DMS53 treated with DMSO at 0.1 percent for 48 hours (cell line): ENCODE results near the gene SKP1.

Experiments
- DNase-seq: peaks from one replicate; lab custom pipeline; 2025; ENCODE audit not compliant: unreplicated experiment; lab: John Stamatoyannopoulos, UW

The SKP1 gene

GRCh38 chr5:134130239-134130945, 46.4 kb downstream of the SKP1 start:
- DNase-seq: no peak

- DNase-seq: no peak
Observed at GRCh38 chr5:134129411-134130238, 47.1 kb downstream of the SKP1 start.

DNA sequence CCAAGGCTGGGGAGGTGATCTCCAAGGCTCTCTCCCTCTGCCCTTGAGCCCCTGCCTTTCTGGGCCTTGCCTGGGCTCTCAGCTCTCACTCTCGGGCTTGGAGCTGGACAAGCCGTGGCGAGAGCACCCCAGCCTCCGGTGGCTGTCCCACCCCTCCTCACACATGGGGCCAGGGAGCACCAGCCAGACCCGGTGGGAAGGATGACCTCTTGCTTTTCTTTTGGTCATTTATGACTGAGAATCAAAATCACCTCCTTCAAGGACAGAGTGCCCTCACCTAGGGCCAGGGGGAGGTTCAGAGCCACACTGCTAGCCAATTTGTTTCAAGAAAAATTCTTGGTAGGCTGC, 48.1 kb downstream of the SKP1 start:
- DNase-seq: no peak

DNA sequence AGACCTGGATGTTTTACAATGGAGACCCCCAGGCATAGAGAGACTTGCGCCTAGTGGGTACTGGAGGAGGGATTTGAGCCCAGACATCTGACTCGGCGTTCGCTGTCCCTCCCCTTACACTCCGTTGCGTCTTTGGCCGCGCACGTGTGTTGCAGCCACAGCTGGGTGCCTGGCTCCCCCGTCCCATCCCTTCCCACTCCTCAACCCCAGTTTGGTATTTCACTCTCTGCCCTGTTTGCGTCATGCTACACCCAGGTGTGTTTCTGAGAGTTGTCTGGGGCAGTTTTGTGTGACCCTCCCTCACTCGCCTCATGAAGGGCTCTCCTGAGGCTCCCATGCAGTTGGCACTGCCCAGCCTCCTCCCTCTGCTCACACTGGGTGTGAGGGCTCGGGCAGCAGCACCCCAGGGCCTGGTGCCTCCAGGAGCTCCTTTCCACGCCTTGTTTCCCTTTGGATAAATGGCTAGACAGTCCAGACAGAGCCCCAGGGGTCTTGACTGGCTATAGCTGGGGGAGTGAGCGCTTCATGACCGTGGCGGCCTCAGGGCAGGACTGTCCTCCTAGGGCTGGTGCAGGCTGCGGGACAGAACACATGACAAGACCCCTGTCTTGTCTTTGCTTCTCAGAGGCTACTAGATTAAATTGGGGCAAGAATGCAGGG, 48.6 kb downstream of the SKP1 start:
- DNase-seq: no peak

DNA sequence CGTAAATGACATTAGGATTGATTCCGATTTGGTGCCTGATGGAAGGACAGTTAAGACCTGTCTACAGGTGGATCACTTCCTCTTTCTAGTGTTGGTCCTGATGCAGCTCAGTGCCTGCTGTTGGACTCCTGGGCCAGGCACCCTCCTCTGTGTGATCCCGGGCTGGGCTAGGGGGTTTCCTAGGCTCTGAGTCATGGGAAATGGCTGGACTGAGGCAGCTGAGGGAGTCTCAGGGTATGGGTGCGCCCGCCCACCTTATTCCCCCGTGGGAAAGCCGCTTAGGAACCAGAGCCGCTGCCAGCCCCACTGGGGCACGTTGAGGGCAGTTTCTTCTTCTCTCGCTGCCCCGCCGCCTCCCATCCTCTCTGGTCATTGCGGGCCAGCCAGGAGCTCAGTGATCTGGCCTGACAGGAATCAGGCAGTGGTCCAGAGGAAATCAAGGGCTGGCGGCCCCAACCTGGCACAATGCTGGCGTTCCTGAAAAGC, 49.3 kb downstream of the SKP1 start:
- no peak for DNase-seq

- DNase-seq: no peak
Observed at GRCh38 chr5:134125039-134126015, 51.4 kb downstream of the SKP1 start.

DNA sequence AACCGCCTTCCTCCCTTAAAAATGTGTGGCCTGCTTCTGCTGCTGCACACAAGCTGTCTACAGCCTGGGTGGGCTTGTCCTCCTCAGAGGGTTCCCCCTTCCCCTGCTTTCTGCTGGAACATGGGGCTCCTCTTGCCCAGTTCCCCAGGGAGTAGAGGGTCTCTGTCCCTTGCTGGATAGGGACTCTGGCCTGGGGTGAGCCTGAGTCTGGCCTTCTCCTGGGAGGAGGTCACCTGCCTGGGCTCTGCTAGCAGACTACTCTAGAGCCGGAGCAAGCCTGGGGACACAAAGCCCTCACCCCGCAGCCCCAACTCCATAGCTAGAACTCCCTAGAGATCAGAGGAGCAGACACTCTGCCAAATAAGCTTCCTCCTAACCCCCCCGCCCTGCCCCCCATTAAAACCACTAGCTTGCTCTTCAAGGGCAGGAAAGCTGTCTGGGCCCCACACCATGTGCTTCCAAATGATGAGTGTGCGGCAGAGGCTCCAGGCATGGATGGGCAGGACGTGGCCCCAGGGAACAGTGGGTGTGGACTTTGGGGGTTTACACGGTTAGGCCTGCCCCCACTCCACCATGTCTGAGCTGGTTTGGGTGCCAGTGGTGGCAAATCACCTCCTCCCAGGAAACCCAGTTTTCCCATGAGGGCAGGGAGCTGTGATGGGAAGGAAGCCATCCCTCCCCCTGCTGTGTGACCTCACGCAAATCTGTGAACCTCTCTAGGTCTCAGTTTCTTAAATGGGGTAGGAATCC, 52.3 kb downstream of the SKP1 start:
- DNase-seq: no peak

GRCh38 chr5:134123360-134123759, 53.4 kb downstream of the SKP1 start:
- DNase-seq: no peak

- no peak for DNase-seq
Observed at GRCh38 chr5:134122530-134122929, 54.2 kb downstream of the SKP1 start.

DNA sequence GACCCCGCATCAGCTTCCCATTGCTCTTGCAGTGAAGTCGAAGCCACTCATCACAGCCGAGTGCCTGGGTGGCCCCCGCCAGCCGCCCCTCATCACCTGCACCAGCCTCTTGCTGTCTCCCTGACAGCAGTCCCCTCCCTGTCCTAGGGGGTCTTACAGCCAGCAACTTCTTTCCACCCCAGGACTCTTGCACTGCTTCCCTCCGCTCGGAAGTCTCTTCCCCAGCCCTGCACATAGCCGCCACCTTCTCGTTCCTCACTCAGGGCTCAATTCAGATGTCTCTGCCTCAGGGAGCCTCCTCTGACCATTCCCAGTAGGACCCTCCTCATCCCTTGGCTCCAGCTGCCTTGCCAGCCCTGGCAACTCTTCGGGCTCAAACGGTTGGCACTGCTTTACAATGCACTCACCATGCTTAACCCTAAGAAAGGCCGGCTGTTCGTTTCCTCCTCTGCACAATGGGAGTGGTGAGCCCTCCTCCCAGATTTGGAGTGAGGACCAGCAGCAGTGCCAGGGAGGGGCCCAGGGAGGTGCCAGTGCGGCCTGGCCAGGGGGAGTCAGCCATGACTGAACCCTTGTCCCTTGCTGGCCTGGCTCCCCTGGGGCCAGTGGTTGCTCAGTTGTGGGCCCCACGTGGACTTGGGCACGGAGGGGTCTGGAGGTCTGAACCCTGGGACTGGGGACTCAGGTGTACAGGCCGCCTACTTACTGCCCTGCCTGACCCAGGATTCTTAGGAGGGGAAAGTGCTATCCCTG, 56.2 kb downstream of the SKP1 start:
- no peak for DNase-seq

DNA sequence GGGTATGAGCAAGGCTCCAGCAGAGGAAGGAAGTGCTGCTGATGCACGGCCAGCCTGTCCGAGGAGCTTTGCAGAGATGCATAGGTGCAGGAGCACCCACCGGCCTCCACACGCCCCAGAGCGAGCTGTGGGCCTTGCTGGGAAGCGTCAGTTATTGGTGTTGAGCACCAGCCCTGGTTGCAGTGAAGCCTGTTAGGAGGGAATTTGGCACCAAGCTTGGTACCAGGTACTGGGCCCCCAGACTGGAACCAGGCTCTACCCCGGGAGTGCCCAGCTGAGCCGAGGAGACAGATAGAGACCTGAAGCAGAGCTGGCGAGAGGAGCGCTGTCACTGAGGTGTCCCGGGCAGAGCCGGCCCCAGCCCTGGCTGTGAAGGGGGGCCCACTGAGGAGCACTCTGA, 57.0 kb downstream of the SKP1 start:
- no peak for DNase-seq

DNA sequence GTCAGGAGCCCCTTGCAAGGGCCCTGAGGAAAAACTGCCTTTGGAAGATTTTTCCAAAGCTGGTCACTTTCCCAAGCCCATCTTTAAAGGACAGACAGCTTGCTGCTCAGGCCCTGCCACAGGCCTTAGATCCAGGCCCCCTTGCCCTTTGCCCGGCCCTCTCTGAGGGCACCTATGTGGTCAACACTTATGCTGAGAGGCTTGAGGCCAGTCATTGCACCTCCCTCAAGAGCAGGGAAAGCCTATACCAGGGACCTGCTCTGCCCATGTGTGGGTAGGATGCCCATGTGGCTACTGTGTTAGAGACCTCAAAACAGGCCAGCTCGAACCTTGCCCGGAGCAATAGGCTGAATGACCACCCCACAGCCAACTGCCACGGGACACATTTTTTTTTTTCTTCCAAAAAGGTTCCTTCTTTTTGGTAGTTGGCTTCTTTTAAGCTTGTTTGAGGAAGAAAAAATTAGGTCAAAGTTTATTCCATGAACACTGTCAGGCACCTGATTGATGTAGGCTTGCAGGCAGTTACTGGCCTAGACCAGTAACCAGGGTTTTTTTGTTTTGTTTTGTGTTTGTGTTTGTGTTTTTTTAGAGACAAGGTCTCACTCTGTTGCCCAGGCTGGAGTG, 58.4 kb downstream of the SKP1 start:
- DNase-seq: no peak

GRCh38 chr5:134116789-134117761, 59.7 kb downstream of the SKP1 start:
- DNase-seq: no peak

DNA sequence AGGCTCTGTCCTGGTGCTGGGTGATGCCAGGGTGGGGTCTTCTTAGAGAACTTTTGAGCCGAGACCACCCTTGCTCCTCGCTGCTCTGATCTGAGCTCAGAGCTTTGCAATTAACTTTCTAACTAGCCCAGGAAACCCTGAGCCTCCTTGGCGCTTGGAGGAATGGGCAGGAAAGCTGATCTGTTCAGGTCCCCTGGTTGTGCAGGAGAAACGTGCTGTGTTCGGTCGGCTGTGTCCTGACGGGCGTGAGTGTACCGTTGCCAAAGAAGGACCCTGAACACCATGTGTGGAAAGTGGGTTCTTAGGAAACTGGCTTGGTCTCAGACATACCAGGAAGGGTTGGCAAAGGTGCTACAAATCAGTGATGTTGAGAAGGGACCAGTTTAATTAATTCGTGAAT, 60.5 kb downstream of the SKP1 start:
- DNase-seq: no peak

- DNase-seq: no peak
Observed at GRCh38 chr5:134115806-134116175, 61.0 kb downstream of the SKP1 start.

DNA sequence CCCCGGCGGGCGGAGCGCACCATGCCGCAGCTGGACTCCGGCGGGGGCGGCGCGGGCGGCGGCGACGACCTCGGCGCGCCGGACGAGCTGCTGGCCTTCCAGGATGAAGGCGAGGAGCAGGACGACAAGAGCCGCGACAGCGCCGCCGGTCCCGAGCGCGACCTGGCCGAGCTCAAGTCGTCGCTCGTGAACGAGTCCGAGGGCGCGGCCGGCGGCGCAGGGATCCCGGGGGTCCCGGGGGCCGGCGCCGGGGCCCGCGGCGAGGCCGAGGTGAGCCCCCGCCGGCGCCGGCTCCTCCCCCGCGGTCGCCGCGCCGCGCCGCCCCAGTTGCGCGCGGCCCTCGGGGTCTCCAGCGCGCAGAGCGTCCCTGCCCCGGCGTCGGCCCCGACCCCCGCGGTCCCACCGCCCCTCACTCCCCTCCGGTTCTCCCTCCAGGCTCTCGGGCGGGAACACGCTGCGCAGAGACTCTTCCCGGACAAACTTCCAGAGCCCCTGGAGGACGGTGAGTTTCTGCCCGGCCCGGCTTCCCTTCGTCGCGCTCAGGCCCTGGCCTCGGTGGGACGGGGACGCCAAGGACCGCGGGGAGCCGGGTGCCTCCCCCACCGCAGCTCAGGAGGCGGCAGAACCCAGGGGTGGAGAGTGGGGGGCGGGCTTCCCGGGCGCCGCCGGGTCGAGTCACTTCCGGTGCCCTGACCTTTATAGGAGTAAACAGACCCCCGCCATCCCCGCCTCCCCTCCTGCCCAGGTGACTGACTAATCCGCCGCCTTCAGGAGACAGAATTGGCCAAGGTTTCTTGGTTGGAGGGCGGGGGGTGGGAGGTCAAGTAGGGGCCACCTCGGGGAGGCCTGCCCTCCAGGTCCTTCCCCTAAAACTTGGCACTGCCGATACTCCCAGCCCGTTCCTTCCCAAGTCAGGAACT, 61.6 kb downstream of the SKP1 start:
- peak; percentile 38 for DNase-seq
